Panc1 (cell line): ENCODE data around the gene TOMM5. TPM values are rescaled to one million over a fixed set of nuclear protein-coding genes. Genes with fewer than 3 reads are reported as not detected.

ENCODE experiments used
- ATAC-seq: fragments of 200-7000 bp; cut with Tn5 transposase; 2 replicates; pipeline ENCODE4 v1.9.1; 2020; ENCODE audit warnings: mild to moderate bottlenecking, moderate library complexity
- BruUV-seq: library from RNA; stranded (reverse); fragments of 400-500 nt; replicated peaks from 2 replicates; lab custom pipeline; 2021; lab: Mats Ljungman, UMichigan
- CTCF ChIA-PET: fragments of 300-600 bp; sonication (Branson Sonifier 250); formaldehyde crosslinking; loops from one replicate; lab custom pipeline; 2022; ENCODE audit warnings: antibody characterized with exemption; lab: Charles Lee
- POLR2A ChIA-PET: fragments of 300-600 bp; sonication (Branson Sonifier 250); formaldehyde crosslinking; loops from one replicate; lab custom pipeline; 2022; ENCODE audit warnings: antibody characterized with exemption; lab: Charles Lee
- DNase-seq: peaks from one replicate; pipeline ENCODE4 v3.0.0-alpha.2; 2010; ENCODE audit warnings: low read depth, low spot score
- H3K27ac ChIP-seq: 2 replicates; pipeline ENCODE4 v1.5.1; 2011; ENCODE audit warnings: mild to moderate bottlenecking, low read length, inconsistent platforms
- H3K27me3 ChIP-seq: fragments of 200-500 bp; sonication (Bioruptor generic); 2 replicates; pipeline ENCODE4 v1.6.0; 2014; ENCODE audit warnings: low read length, inconsistent platforms; ENCODE audit not compliant: control insufficient read depth, insufficient read depth
- H3K36me3 ChIP-seq: fragments of 200-500 bp; sonication (Bioruptor generic); 2 replicates; pipeline ENCODE4 v1.5.1; 2014; ENCODE audit warnings: inconsistent platforms, mild to moderate bottlenecking, low read length, moderate library complexity; ENCODE audit not compliant: control insufficient read depth, insufficient read depth
- H3K4me1 ChIP-seq: 2 replicates; pipeline ENCODE4 v1.5.1; 2011; ENCODE audit warnings: inconsistent platforms, mild to moderate bottlenecking, low read length, moderate library complexity; ENCODE audit not compliant: control insufficient read depth, insufficient read depth
- H3K4me3 ChIP-seq, 2 experiments: 2 replicates each; pipeline ENCODE4 v1.5.1; 2011 to 2012; ENCODE audit warnings: low read depth in 2 of 2, low read length in 2 of 2, mild to moderate bottlenecking in 2 of 2, inconsistent platforms in 1 of 2, moderate library complexity in 1 of 2
- H3K9me3 ChIP-seq: fragments of 200-500 bp; sonication (Bioruptor generic); 2 replicates; pipeline ENCODE4 v1.5.1; 2014; ENCODE audit warnings: low read depth, mild to moderate bottlenecking, inconsistent platforms, low read length, moderate library complexity; ENCODE audit not compliant: control insufficient read depth, insufficient read depth
- POLR2AphosphoS5 ChIP-seq: IDR thresholded peaks from 2 replicates; pipeline ENCODE4 v1.6.1; 2012; ENCODE audit warnings: mild to moderate bottlenecking, low read depth, low read length, moderate library complexity
- SIN3A ChIP-seq: IDR thresholded peaks from 2 replicates; pipeline ENCODE4 v1.6.1; 2012; ENCODE audit warnings: low read depth, mild to moderate bottlenecking, low read length, moderate library complexity, borderline replicate concordance; ENCODE audit not compliant: insufficient read depth
- TCF7L2 ChIP-seq: IDR thresholded peaks from 2 replicates; pipeline ENCODE4 v1.6.1; 2011; ENCODE audit warnings: mild to moderate bottlenecking, low read depth, low read length, inconsistent platforms
- in situ Hi-C: cut with HindIII; loops from 2 replicates; pipeline ENCODE4 v1.10.0; 2016; ENCODE audit warnings: low sequenced_read_pairs, low pct_unique_long_range_greater_than_20kb
- intact Hi-C: fragments of 100-400 bp; cut with micrococcal nuclease; formaldehyde crosslinking; loops from one replicate; pipeline ENCODE4 v1.10.0; 2022; ENCODE audit not compliant: unreplicated experiment
- total RNA-seq: library from RNA; stranded (reverse); gene quantifications from one replicate; pipeline ENCODE4 v1.2.1, GENCODE V29; 2021; ENCODE audit not compliant: unreplicated experiment
- TF ChIP-seq, protein P1 (sequence below), 2 experiments: IDR thresholded peaks; 2 replicates each; pipeline ENCODE4 v1.6.1; 2011 to 2012; ENCODE audit warnings: low read depth in 2 of 2, control low read depth in 1 of 2, low read length in 1 of 2, mild to moderate bottlenecking in 1 of 2, moderate library complexity in 1 of 2; ENCODE audit not compliant: insufficient read depth in 1 of 2
- TF ChIP-seq, protein P2 (sequence below): fragments of 450-650 bp; IDR thresholded peaks from 2 replicates; pipeline ENCODE4 v1.5.1; 2017; ENCODE audit warnings: mild to moderate bottlenecking

TOMM5 gene
- total RNA-seq, 1 experiment from 2014 or later: 333 TPM

DNA sequence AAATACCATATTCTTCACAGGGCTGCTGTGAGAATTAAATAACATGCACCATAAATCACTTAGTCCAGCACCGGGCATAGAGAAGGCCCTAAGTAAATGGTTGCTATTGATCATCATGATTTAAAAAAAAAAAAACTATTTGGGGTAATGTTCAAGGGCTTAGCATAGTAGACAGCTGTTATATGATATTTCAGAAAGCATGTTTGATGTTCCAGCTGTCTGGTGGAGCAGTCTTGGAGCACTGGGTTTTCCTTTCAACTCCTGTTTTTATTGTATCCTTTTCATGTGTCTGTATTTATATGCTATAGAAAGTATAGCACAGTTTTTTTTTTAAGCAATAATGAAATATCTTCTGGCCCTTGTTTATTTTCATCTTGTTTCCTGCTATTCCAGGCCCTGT, 28.0 kb upstream of the TOMM5 start:
- DNase-seq (no peak), ATAC-seq (no peak)
- Histone ChIP-seq H3K27me3 (no peaks in the 10 kb centered on the region; the same call in 1 of the 2 replicates), H3K4me1 (no peaks in the 10 kb centered on the region), H3K36me3 (no peaks in the 10 kb centered on the region), H3K27ac (no peak overlapping the region), H3K4me3 (no peak overlapping the region), H3K9me3 (no peaks in the 10 kb centered on the region)
- TF ChIP-seq, protein P1, sequence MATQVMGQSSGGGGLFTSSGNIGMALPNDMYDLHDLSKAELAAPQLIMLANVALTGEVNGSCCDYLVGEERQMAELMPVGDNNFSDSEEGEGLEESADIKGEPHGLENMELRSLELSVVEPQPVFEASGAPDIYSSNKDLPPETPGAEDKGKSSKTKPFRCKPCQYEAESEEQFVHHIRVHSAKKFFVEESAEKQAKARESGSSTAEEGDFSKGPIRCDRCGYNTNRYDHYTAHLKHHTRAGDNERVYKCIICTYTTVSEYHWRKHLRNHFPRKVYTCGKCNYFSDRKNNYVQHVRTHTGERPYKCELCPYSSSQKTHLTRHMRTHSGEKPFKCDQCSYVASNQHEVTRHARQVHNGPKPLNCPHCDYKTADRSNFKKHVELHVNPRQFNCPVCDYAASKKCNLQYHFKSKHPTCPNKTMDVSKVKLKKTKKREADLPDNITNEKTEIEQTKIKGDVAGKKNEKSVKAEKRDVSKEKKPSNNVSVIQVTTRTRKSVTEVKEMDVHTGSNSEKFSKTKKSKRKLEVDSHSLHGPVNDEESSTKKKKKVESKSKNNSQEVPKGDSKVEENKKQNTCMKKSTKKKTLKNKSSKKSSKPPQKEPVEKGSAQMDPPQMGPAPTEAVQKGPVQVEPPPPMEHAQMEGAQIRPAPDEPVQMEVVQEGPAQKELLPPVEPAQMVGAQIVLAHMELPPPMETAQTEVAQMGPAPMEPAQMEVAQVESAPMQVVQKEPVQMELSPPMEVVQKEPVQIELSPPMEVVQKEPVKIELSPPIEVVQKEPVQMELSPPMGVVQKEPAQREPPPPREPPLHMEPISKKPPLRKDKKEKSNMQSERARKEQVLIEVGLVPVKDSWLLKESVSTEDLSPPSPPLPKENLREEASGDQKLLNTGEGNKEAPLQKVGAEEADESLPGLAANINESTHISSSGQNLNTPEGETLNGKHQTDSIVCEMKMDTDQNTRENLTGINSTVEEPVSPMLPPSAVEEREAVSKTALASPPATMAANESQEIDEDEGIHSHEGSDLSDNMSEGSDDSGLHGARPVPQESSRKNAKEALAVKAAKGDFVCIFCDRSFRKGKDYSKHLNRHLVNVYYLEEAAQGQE (IDR thresholded peaks at IDR 0.05; ENCODE audit: insufficient read depth in 1 of 2, low read depth in 2 of 2, low read length in 1 of 2): no peak
- TF ChIP-seq, protein P2, sequence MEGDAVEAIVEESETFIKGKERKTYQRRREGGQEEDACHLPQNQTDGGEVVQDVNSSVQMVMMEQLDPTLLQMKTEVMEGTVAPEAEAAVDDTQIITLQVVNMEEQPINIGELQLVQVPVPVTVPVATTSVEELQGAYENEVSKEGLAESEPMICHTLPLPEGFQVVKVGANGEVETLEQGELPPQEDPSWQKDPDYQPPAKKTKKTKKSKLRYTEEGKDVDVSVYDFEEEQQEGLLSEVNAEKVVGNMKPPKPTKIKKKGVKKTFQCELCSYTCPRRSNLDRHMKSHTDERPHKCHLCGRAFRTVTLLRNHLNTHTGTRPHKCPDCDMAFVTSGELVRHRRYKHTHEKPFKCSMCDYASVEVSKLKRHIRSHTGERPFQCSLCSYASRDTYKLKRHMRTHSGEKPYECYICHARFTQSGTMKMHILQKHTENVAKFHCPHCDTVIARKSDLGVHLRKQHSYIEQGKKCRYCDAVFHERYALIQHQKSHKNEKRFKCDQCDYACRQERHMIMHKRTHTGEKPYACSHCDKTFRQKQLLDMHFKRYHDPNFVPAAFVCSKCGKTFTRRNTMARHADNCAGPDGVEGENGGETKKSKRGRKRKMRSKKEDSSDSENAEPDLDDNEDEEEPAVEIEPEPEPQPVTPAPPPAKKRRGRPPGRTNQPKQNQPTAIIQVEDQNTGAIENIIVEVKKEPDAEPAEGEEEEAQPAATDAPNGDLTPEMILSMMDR: no peak
- TF ChIP-seq SIN3A: no peak
- TF ChIP-seq TCF7L2: no peak
- TF ChIP-seq POLR2AphosphoS5: no peak
- CTCF ChIA-PET: no interaction called here
- in situ Hi-C loops (no loop called here), intact Hi-C loops (no loop called here)
- BruUV-seq: no TSS peak
- POLR2A ChIA-PET: no interaction called here

DNA sequence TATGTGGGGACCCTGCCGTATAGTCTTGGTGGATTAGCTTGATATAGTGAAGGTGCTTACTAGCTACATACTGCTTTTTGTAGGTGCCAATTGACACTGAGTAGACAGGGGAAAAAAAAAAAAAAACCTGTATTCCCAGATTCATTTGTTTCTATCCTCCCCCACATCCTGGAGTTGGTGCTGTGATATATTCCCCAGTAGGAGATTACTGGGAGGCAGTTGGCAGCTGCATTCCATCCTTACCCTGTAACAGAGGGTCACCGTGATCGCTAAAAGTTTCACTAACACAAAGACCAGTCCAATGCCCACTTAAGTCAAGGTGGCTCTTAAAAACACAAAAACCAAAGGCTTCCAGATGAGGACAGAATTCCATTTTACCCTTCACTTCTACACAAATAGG, 27.4 kb upstream of the TOMM5 start:
- no TSS peak for BruUV-seq
- ChIA-PET POLR2A (no interaction called here), CTCF (interaction anchor here (0.7 kb wide), 1 partner anchor 26 kb away, joined by 4 read pairs; no protein-coding TSS in a partner anchor)
- ATAC-seq (no peak), DNase-seq (no peak)
- no peak for TF ChIP-seq TCF7L2
- TF ChIP-seq, protein P2: no peak
- no peak for TF ChIP-seq POLR2AphosphoS5
- TF ChIP-seq, protein P1 (IDR thresholded peaks at IDR 0.05; ENCODE audit: insufficient read depth in 1 of 2, low read depth in 2 of 2, low read length in 1 of 2): no peak
- no peak for TF ChIP-seq SIN3A
- Histone ChIP-seq H3K27me3 (no peaks in the 10 kb centered on the region; the same call in 1 of the 2 replicates), H3K4me1 (no peaks in the 10 kb centered on the region), H3K4me3 (no peak overlapping the region), H3K36me3 (no peaks in the 10 kb centered on the region), H3K27ac (no peak overlapping the region), H3K9me3 (no peaks in the 10 kb centered on the region)
- in situ Hi-C loops (no loop called here), intact Hi-C loops (no loop called here)
